Measurements from ENCODE around the gene TBC1D19.

GRCh38 chr4:26660261-26660660, 76.4 kb downstream of the TBC1D19 start:
- no peak for TF ChIP-seq CTCF (conservative IDR thresholded peaks at IDR 0.05; ENCODE audit: low read depth, low read length)
- no peak for TF ChIP-seq EZH2phosphoT487 (IDR thresholded peaks at IDR 0.05; ENCODE audit: borderline replicate concordance, low read length)

Data from PC-3 (cell line).